Measurements from ENCODE around the gene KNL1.

Gene KNL1

DNA sequence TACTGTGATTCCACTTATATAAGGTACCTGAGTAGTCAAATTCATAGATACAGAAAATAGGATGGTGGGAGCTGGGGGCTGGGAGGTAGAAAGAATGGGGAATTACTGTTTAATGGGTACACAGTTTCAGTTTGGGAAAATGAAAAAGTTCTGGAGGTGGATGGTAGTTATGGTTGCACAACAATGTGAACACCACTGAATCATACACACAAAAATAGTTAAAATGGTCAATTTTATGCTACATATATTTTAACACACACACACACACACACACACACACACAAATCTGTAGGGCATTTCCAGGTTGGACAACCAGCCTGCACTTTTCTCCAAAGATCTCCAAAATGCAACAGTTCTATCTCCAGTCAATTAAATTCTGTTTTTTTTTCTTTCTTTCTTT, 30.6 kb upstream of the KNL1 start:
- Histone ChIP-seq H3K36me3 (ENCODE audit: low read length) (no peaks in the 10 kb centered on the region), H3K4me3 (ENCODE audit: insufficient read depth, low read length, poor library complexity, severe bottlenecking) (no peak overlapping the region), H2AFZ (ENCODE audit: low read depth, low read length, severe bottlenecking) (no peak overlapping the region), H3K9ac (ENCODE audit: low read length) (no peak overlapping the region), H4K20me1 (ENCODE audit: low read depth, low read length) (no peaks in the 10 kb centered on the region), H3K4me2 (ENCODE audit: low read depth, low read length, poor library complexity, severe bottlenecking) (peak overlapping the region; percentile 81), H3K9me2 (replicated peaks; ENCODE audit: insufficient read depth, low read length) (no peaks in the 10 kb centered on the region), H3K27me3 (ENCODE audit: low read length) (no peaks in the 10 kb centered on the region), H3K27ac (ENCODE audit: low read depth, low read length) (no peak overlapping the region), H3K79me2 (ENCODE audit: insufficient read depth, low read length) (peaks cover 23% of the 10 kb centered on the region), H3F3A (ENCODE audit: insufficient read depth) (peaks cover 5% of the 10 kb centered on the region; the same call in 1 of the 2 replicates), H3K9me3 (ENCODE audit: insufficient read depth, low read length) (no peaks in the 10 kb centered on the region)
- TF ChIP-seq, protein P1, sequence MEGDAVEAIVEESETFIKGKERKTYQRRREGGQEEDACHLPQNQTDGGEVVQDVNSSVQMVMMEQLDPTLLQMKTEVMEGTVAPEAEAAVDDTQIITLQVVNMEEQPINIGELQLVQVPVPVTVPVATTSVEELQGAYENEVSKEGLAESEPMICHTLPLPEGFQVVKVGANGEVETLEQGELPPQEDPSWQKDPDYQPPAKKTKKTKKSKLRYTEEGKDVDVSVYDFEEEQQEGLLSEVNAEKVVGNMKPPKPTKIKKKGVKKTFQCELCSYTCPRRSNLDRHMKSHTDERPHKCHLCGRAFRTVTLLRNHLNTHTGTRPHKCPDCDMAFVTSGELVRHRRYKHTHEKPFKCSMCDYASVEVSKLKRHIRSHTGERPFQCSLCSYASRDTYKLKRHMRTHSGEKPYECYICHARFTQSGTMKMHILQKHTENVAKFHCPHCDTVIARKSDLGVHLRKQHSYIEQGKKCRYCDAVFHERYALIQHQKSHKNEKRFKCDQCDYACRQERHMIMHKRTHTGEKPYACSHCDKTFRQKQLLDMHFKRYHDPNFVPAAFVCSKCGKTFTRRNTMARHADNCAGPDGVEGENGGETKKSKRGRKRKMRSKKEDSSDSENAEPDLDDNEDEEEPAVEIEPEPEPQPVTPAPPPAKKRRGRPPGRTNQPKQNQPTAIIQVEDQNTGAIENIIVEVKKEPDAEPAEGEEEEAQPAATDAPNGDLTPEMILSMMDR (IDR thresholded peaks at IDR 0.05; ENCODE audit: insufficient read depth, low read length, poor library complexity, severe bottlenecking), result no peak

DNA sequence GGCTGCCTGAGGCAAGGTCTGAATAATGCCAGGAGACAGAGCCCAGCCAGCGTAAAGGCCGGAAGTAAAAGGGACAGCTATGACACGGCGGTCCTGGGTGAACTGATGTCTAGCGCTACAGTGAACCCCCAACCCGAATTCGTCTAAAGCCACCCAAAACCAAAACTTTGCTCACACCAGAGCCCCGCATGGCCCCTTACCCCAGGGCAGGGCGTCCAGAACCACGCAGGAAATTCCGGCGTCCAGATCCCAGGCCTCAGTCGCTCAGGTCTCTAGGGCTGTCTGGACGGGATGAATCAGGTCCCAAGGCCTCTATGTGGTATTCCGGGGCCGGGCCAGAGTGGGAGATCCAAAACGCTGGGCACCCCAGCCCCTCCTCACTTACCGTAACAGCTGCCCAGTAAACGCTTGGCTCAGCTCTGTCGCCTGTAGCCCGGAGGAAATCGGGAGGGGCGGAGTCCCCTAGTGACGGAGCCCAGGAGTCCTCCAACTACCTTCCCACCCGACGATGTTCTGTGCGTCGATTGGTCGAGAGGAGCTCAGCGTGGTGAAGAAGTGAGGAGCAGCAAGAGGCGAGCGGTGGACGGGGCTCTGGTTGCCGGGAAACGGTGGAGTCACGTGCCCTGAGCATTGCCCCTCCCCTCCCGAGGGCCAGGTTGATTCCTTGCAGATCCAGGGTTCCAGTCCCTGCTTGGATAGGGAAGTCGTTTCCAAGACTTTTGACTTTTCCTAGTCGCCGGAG, 29.3 kb upstream of the KNL1 start, which contains the start of gene CCDC32:
CCDC32 (minus strand) TSS at position 452 of the 742 bp plus-strand sequence. CDS start 2,027 bp downstream, outside the sequence.
- Histone ChIP-seq H3K9me3 (ENCODE audit: insufficient read depth, low read length) (no peaks in the 10 kb centered on the region), H3K9ac (ENCODE audit: low read length) (peak within 1 kb of the TSS; percentile 75), H3K27ac (ENCODE audit: low read depth, low read length) (peak within 1 kb of the TSS; percentile 33), H2AFZ (ENCODE audit: low read depth, low read length, severe bottlenecking) (peak within 1 kb of the TSS; percentile 91), H3K9me2 (replicated peaks; ENCODE audit: insufficient read depth, low read length) (no peaks in the 10 kb centered on the region), H3K36me3 (ENCODE audit: low read length) (no peaks in the 10 kb centered on the region), H3K79me2 (ENCODE audit: insufficient read depth, low read length) (peaks cover 23% of the 10 kb centered on the region), H3K4me3 (ENCODE audit: insufficient read depth, low read length, poor library complexity, severe bottlenecking) (peak within 1 kb of the TSS; percentile 89), H3F3A (ENCODE audit: insufficient read depth) (peaks cover 5% of the 10 kb centered on the region; the same call in 1 of the 2 replicates), H3K4me2 (ENCODE audit: low read depth, low read length, poor library complexity, severe bottlenecking) (peak within 1 kb of the TSS; percentile 81), H4K20me1 (ENCODE audit: low read depth, low read length) (no peaks in the 10 kb centered on the region), H3K27me3 (ENCODE audit: low read length) (no peaks in the 10 kb centered on the region)
- TF ChIP-seq, protein P1 (IDR thresholded peaks at IDR 0.05; ENCODE audit: insufficient read depth, low read length, poor library complexity, severe bottlenecking), result no peak
- TF ChIP-seq EZH2phosphoT487 (conservative IDR thresholded peaks at IDR 0.05; ENCODE audit: low read length), result no peak

DNA sequence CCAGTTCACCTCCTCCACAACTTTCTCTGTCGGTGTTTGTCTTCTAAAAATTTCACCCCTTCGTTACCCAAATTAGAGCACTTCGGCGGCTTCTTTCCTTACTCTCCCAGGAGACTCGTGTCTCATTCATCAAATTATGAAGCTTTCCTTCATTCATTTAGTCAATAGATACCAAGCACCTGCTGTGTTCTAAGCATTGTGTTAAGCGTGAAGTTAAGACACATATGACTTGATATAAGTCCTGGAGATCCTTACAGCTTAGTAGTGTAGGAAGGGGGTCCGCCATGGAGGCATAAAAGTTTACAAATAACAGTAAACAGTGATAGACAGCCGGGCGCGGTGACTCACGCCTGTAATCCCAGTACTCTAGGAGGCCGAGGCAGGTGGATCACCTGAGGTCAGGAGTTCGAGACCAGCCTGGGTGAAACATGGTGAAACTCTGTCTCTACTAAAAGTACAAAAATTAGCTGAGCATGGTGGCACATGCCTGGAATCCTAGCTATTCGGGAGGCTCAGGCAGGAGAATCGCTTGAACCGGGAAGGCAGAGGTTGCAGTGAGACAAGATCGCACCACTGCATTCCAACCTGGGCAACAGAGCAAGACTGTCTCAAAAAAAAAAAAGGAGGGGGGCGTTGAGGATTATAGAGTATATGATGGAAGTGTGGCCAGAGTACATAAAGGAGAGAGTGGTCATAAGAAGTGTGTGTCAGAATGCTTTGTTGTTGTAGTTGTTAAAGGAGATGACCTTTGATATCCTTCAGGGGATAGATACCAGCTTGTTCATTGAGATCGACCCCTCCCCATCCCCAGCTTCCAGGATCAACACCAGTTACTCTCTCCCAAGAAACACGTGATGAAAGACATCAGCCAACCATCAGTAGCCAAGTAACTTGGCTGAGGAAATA, 28.5 kb upstream of the KNL1 start:
- Histone ChIP-seq H2AFZ (ENCODE audit: low read depth, low read length, severe bottlenecking) (peak overlapping the region; percentile 91), H3K4me3 (ENCODE audit: insufficient read depth, low read length, poor library complexity, severe bottlenecking) (peak overlapping the region; percentile 89), H3K36me3 (ENCODE audit: low read length) (no peaks in the 10 kb centered on the region)

More for the DNA sequence above, 28.5 kb upstream of the KNL1 start:
- TF ChIP-seq, protein P1 (IDR thresholded peaks at IDR 0.05; ENCODE audit: insufficient read depth, low read length, poor library complexity, severe bottlenecking), result no peak
- no peak for TF ChIP-seq EZH2phosphoT487 (conservative IDR thresholded peaks at IDR 0.05; ENCODE audit: low read length)
- Histone ChIP-seq H3K9ac (ENCODE audit: low read length) (peak overlapping the region; percentile 75), H3K27me3 (ENCODE audit: low read length) (no peaks in the 10 kb centered on the region), H3K9me2 (replicated peaks; ENCODE audit: insufficient read depth, low read length) (no peaks in the 10 kb centered on the region), H3K9me3 (ENCODE audit: insufficient read depth, low read length) (no peaks in the 10 kb centered on the region), H3K79me2 (ENCODE audit: insufficient read depth, low read length) (peaks cover 32% of the 10 kb centered on the region), H3F3A (ENCODE audit: insufficient read depth) (peaks cover 5% of the 10 kb centered on the region; the same call in 1 of the 2 replicates), H3K4me2 (ENCODE audit: low read depth, low read length, poor library complexity, severe bottlenecking) (peak overlapping the region; percentile 81), H3K27ac (ENCODE audit: low read depth, low read length) (no peak overlapping the region), H4K20me1 (ENCODE audit: low read depth, low read length) (no peaks in the 10 kb centered on the region)

Data from SU-DHL-6 (cell line).